Psoas muscle (tissue), 8 donors: ENCODE measurements around the gene SAMD13. TPM values are rescaled to one million over a fixed set of nuclear protein-coding genes. Genes with fewer than 3 reads are reported as not detected.

Experiments
- ATAC-seq, 4 donors: fragments of 200-7000 bp; cut with Tn5 transposase; one replicate each; pipeline ENCODE4 v1.9.1; 2020; ENCODE audit warnings: moderate library complexity in 3 of 4, mild to moderate bottlenecking in 2 of 4
- DNase-seq, 2 donors: peaks; one replicate each; pipeline ENCODE4 v3.0.0-alpha.2; 2020
- H3K27ac ChIP-seq: fragments of 200-600 bp; one replicate; pipeline ENCODE4 v1.8.0; 2022
- H3K27me3 ChIP-seq, 3 donors: fragments of 200-600 bp in 1 of 3; one replicate each; pipeline versions ENCODE4 v1.6.1 to v1.8.0; 2013 to 2022; ENCODE audit warnings: low read length in 2 of 3, mild to moderate bottlenecking in 2 of 3, moderate library complexity in 1 of 3; ENCODE audit not compliant: insufficient read depth in 3 of 3
- H3K36me3 ChIP-seq, 2 donors: fragments of 200-600 bp in 1 of 2; one replicate each; pipeline versions ENCODE4 v1.6.1 to v1.8.0; 2013 to 2022; ENCODE audit warnings: low read depth in 1 of 2, mild to moderate bottlenecking in 1 of 2, moderate library complexity in 1 of 2; ENCODE audit not compliant: insufficient read depth in 1 of 2
- H3K4me1 ChIP-seq: fragments of 200-600 bp; one replicate; pipeline ENCODE4 v1.8.0; 2022
- H3K4me3 ChIP-seq: fragments of 200-600 bp; one replicate; pipeline ENCODE4 v1.8.0; 2022; ENCODE audit warnings: mild to moderate bottlenecking
- H3K9me3 ChIP-seq: fragments of 200-600 bp; one replicate; pipeline ENCODE4 v1.8.0; 2022
- WGBS, 3 donors: extraction: QIAGEN DNeasy Blood & Tissue Kit; methylation state at CpG; one replicate each; pipeline versions ENCODE4 v1.1.6 to v1.1.7; 2013; 5-methylcytosine and 5-hydroxymethylcytosine counted together
- intact Hi-C, 2 donors: fragments of 100-400 bp; cut with DNase I; formaldehyde crosslinking; loops; one replicate each; pipeline versions ENCODE4 v1.11.0 to v1.14.2; 2022
- polyA plus RNA-seq, 3 donors: library from polyadenylated mRNA; stranded (reverse); fragments of 200-250 nt; gene quantifications; one replicate each; pipeline ENCODE4 v1.2.3, GENCODE V29; 2013
- total RNA-seq, 4 donors: library from RNA; stranded (reverse); fragmentation: NEBNext Ultra II Directional in 2 of 4; extraction: Animal tissue kit (Norgen Biotek cat#: 25700) in 2 of 4; gene quantifications; one replicate each; pipeline versions ENCODE4 v1.2.1 to v1.2.4, GENCODE V29; 2021 to 2023
- TF ChIP-seq, protein P1 (sequence below): fragments of 200-600 bp; IDR thresholded peaks from one replicate; pipeline ENCODE4 v1.8.0; 2022; ENCODE audit warnings: antibody characterized with exemption
- donor health status: healthy with polysubstance abuse.
- donor health status: DM: no; HTN: no; CAD: no; lungs with moderate emphysema.
- donor health status: Bipolar disorder and iron deficiency.
- donor health status: healthy.
- donor health status: DM: yes; HTN: yes; CAD: no.
- donor health status: DM: no; HTN: no; CAD: no.
- donor health status: DM: no; HTN: no; CAD: no.
- donor health status: DM: yes; HTN: yes; CAD: no.

Gene SAMD13
- total and polyA plus RNA-seq, 7 donors: 0.53 to 6.8 (median 1.7) TPM

DNA sequence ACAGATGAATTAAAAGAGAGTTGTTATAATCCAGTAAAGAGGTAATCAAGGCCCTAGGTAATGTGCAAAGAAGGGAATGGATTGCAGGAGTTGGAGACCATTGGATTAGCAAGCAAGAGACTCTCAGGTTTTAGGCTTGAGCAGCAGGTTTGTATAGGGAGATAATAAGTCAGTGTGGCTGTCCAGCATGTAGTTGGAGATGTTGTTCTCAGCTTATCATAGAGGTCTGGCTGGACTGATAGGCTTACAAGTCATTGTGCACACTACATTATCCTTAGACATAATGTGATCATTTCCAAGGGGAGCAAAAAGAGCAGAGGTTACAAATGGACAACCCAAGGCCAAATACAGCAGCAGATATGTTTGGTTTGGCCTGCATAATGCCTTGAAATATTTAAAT lies 45.9 kb upstream of the SAMD13 start:
- peaks cover 8% of the 10 kb centered on the region for H3K4me1 ChIP-seq
- ATAC-seq: no peak
- DNase-seq: no peak
- intact Hi-C loops: no loop called here
- no peaks in the 10 kb centered on the region for H3K36me3 ChIP-seq
- TF ChIP-seq, protein P1, sequence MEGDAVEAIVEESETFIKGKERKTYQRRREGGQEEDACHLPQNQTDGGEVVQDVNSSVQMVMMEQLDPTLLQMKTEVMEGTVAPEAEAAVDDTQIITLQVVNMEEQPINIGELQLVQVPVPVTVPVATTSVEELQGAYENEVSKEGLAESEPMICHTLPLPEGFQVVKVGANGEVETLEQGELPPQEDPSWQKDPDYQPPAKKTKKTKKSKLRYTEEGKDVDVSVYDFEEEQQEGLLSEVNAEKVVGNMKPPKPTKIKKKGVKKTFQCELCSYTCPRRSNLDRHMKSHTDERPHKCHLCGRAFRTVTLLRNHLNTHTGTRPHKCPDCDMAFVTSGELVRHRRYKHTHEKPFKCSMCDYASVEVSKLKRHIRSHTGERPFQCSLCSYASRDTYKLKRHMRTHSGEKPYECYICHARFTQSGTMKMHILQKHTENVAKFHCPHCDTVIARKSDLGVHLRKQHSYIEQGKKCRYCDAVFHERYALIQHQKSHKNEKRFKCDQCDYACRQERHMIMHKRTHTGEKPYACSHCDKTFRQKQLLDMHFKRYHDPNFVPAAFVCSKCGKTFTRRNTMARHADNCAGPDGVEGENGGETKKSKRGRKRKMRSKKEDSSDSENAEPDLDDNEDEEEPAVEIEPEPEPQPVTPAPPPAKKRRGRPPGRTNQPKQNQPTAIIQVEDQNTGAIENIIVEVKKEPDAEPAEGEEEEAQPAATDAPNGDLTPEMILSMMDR: no peak
- H3K9me3 ChIP-seq: peaks cover 3% of the 10 kb centered on the region
- no peak overlapping the region for H3K4me3 ChIP-seq
- H3K27ac ChIP-seq: no peak overlapping the region
- no peaks in the 10 kb centered on the region for H3K27me3 ChIP-seq

DNA sequence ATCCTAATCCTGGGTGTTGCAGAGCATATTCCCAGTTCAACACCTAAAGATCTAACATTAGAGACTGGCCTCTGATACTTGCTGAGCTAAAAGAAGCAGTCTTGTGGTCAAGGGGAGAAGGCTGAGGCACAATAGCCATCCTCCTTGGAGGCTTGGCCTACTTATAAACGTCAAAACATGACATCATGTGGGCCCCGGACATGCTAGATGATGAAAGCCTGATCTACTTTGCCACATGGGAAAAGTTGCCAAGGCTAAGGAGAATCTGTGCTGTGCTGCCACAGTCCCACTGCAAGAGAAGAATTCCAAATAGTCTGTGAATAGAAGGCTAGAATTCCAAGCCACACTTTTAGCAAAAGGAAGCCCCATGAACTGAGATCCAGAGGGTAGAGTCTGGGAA lies 43.9 kb upstream of the SAMD13 start:
- 27 to 42% (median 35%) methylated on average over 2 of the region's 2 CpGs for WGBS, 3 donors

GRCh38 chr1:84259376-84259775 lies 42.1 kb upstream of the SAMD13 start:
- no peak for ATAC-seq
- no peaks in the 10 kb centered on the region for H3K36me3 ChIP-seq

More for the DNA sequence above, 43.9 kb upstream of the SAMD13 start:
- intact Hi-C loops: no loop called here
- Histone ChIP-seq H3K9me3 (no peaks in the 10 kb centered on the region), H3K27me3 (no peaks in the 10 kb centered on the region), H3K36me3 (no peaks in the 10 kb centered on the region), H3K4me3 (no peak overlapping the region), H3K4me1 (peaks cover 8% of the 10 kb centered on the region), H3K27ac (no peak overlapping the region)
- no peak for DNase-seq
- no peak for ATAC-seq
- TF ChIP-seq, protein P1: no peak

DNA sequence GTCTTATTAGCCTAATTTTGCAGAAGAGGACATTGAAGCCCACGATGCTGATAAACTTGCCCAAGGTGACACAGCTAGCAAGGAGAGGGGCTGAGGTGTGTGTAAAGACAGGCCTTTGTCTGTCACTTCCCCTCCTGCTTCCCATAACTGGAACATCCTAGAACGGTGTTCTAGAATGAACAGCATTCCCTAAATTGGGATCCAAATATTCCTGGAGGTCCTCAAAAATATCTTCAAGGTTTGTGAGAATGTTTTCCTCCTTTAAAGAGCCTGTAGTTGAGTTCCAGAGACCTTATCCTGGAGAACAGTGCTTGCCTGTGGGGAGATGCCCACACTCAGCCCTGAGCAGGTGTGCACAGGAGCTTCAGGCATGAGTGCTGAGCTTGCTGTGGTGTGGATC lies 41.5 kb upstream of the SAMD13 start:
- H3K4me3 ChIP-seq: no peak overlapping the region
- H3K9me3 ChIP-seq: no peaks in the 10 kb centered on the region
- no peak for ATAC-seq
- DNase-seq: no peak
- no peaks in the 10 kb centered on the region for H3K4me1 ChIP-seq
- TF ChIP-seq, protein P1: no peak
- H3K36me3 ChIP-seq: no peaks in the 10 kb centered on the region
- no peak overlapping the region for H3K27ac ChIP-seq
- intact Hi-C loops: no loop called here
- H3K27me3 ChIP-seq: no peaks in the 10 kb centered on the region
- WGBS, 3 donors: 88 to 90% (median 90%) methylated on average over 2 of the region's 2 CpGs

More at GRCh38 chr1:84259376-84259775, 42.1 kb upstream of the SAMD13 start:
- intact Hi-C loops: no loop called here
- Histone ChIP-seq H3K4me3 (no peak overlapping the region), H3K27me3 (no peaks in the 10 kb centered on the region), H3K9me3 (no peaks in the 10 kb centered on the region), H3K4me1 (peaks cover 4% of the 10 kb centered on the region), H3K27ac (no peak overlapping the region)
- 85 to 94% (median 90%) methylated on average over 2 of the region's 2 CpGs for WGBS, 3 donors
- TF ChIP-seq, protein P1: no peak
- no peak for DNase-seq

- no peaks in the 10 kb centered on the region for H3K36me3 ChIP-seq
- H3K9me3 ChIP-seq: no peaks in the 10 kb centered on the region
- intact Hi-C loops: no loop called here
- no peak for ATAC-seq
- no peak overlapping the region for H3K4me3 ChIP-seq
- no peak for DNase-seq
- H3K4me1 ChIP-seq: no peaks in the 10 kb centered on the region
- no peak overlapping the region for H3K27ac ChIP-seq
- H3K27me3 ChIP-seq: no peaks in the 10 kb centered on the region
- WGBS, 3 donors: 69 to 75% (median 70%) methylated on average over 3 of the region's 3 CpGs
- TF ChIP-seq, protein P1: no peak
Measured at GRCh38 chr1:84260852-84261518, 40.5 kb upstream of the SAMD13 start.
